Activated CD4-positive, alpha-beta T cell treated with anti-CD3 and anti-CD28 coated beads for 1 hour (primary cell): Measurements from ENCODE around the gene RMI1.

Experiments used
- DNase-seq: peaks from one replicate; pipeline ENCODE4 v3.0.0-alpha.2; 2020

RMI1 gene

DNA sequence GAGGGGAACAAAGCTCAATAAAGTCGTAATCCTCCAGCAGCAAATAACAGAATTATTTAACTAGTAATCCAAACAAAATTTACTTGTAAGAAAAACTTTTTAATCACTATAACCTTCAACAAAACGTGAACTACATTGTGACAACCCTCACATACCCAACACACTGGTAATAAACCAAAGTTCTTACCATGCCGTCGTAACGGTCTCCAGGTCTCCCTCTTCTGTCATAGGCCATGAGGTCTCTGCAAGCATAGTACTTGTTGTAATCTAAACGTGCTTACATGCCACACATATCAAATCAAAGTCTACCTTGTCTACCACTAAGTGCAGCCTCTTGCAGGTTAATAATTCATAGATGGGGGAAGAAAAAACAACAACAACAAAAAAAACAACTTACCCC is 9.1 kb upstream of the RMI1 start:
- no peak for DNase-seq

DNA sequence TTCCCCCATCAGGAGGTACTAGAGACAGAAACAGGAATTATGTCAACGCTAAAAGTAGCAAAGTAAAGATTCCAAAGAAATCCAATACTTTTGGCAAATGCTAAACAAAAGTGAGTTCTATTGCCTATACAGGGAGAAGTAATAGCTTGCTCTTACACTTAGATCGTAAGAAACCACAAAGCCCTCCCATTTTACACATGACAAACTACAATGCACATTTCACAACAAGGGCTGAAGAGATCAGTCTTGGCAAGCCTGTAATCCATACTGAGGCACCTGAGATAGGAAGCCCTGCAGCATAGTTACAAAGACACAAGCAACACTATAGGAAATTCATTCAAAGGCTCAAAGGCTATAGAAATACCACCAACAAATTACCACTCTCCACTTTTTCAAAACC is 8.3 kb upstream of the RMI1 start:
- DNase-seq, result no peak

DNA sequence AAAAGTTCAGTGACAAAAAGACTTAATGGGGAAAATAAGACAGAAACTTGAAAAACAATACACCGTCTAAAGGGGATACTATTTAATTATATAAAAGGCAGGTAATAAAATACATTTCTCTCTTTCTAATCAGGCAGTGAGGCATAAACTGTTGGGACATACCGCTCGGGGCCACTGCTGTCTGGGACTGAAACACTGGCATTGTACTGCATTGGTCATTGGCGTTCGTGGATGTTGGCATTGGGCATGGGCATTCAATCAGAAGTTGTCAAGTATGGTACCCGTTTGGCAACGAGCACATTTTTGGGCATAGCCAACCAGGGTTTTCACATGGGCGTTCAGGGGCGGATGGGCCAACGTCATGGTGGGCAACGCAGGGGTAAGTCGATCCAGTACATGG is 5.3 kb upstream of the RMI1 start:
- no peak for DNase-seq

DNA sequence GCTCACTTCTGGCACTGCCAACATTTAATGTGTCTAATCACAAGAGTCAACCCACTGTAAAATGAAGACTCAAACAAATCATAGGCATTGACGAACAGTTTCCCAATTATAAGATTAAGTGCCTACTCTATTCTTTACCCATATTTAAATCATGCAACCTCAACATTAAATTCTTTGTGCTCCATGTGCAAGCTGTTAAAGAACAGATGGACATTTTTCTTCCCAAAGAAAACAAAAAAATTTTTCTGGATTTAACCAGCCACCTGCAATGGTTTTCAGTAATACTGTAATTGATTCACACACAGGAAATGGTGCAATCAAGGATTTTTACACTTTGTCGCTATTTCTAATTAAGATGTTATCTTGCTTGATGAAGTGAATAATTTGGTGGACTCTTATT is 4.2 kb upstream of the RMI1 start:
- no peak for DNase-seq

DNA sequence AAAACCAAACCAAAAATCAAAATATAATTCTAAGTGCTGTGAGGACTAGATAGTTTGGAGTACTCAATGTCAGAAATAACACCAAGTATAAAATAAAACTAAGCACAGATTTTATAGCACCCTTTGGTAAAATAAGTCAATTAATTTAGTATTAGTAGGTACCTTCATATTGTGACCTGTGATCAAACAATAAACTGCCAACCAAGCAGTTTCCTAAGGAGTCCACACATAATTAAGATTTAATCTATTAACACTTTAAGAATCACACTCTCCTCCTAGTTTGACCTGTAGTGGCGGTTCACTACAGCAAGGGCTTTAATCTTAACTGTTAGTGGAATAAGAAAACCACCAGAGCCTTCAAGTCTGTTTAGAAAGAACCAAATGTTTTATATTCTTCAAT is 3.4 kb upstream of the RMI1 start:
- DNase-seq, result no peak

DNA sequence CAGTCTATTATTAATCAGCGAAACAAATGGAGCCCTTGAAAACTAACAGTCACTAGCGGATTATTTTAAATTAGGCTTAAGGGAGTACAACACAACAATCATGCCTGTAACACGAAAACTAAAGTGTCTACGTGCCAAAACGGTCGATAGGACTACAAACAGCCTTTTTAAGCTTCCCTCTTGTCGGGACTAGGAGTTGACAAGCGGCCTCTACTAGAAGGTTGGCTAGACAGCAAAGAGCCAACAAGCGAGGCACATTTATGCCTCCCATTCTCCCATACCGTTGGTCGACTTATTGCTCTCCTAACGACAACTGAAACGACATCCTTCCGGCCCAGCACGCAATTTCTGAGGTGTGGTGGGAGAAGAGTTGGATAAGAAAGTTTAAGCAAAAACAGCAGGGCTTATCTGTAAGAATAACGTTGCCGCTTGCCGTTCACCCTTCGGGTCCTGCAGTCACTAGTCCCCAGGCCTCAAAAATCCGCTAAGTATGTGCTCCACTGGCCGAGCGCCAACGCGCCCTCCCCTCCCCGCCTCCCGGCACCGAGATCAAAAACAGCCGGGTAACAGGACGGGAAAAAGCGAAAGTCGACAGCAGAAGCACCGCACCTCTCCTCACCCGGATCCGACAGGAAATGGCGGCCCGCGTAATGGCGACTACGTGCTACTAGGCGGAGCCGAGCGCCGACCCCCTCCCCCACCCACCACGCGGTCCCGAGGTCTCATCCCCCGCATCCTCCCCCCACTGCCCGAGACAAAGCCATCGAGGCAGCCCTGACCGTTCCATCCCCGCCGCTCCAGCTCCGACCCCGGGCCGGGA is 1.4 kb upstream of the RMI1 start:
- peak; percentile 80 for DNase-seq

DNA sequence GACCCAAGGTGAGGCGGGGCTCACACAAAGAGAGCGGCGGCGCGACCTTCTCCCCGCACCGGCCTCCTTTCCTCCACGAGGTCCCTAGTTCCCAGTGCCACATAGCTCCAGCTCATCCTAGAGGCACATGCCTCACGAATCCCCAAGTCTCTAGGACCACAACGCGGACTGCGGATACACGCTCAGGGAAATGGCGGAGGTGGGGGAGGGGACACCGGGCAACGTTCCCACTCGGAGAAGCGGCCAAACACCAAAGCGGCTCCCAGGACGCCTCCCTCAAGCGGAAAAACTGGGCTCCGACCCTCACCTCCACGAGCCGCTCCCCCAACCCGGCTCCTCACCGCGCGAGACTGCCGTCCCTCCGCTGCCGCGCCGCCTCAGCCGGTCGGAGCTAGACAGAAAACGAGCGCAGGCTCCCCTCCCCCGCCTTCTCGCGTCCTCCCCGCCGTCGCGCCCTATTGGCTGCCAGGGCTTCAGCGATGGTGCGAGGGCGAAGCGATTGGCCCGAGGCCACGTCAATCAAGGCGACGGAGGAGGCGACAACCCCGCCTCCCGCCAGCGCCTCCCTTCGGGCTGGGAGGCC is 702 bp upstream of the RMI1 start, which contains the start of gene HNRNPK:
Gene HNRNPK (minus strand): TSS at position 404 of the 583 bp plus-strand sequence. CDS start 1,963 bp downstream, outside the sequence.
- DNase-seq, result peak; percentile 99

DNA sequence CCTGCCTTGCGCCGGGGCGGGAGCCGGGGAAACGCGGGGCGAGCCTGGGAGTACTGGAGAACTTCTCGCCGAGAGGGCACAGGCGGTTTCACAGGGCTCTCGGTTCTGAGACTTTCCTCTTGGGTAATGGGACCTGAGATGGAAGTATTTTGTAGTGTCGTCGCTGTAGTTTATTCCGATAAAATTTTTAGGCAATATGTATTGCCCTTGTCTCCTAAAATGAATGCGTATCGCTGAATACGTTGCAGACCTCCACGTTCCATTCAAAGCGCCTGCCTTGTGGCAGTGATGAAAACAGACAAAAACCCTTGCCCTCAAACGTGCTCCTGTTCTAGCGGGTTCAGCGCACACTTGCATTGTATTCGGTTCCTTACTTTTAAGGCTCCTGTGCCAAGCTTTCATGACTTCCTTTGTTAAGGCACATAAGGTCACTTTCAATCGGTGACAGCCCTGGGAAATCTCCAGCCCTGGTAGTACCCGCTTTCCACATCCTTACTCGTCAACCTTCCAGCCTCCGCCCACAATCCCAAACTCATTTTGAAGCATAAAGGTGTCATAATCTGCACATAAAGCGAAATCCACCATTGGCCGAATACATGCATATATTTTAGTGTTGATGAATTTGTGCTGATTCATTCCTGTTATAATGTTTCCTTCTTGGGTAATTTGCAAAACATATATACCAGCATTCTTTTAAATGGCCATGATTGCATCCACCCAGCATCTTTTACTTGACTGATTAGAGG is 694 bp downstream of the RMI1 start:
- no peak for DNase-seq

DNA sequence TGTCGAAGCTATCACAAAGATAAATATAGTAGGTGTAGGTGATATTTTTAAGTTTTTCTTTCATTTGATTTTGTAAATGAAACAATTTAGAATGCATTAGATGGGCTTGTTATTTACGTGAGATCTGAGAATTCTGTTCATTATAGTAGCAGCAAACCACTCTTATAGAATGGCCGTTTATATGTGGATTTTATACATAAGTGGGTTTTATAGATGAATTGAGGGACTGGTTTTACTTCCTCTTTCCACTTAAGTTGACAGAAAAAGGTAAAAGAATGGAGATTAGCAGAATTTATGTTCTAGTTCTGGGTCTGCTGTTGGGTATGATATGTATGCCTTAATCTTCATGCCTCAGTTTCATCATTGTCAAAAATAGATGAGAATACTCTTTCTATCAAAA is 5.6 kb downstream of the RMI1 start:
- no peak for DNase-seq

DNA sequence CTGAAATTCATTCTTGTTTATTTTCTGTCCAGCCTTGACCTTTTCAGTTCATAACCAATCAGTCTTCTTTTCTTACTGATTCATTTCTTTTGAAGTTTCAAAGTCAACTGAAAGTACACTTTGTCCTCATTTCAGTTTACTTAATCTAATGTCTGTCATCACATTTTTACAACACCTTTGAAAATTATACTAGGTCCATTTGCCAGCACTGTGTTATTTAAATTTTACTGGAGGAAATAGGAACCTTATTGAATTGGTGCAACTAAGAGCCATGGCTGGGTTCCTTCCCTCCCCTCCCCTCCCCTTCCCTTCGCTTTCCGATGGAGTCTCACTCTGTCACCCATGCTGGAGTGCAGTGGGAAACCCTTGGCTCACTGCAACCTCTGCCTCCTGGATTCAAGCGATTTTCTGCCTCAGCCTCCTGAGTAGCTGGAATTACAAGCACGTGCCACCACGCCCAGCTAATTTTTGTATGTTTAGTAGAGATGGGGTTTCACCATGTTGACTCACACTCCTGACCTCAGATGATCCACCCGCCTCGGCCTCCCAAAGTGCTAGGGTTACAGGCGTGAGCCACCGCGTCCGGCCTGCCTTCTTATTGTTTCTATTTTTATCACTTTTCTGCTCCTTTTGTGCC is 6.3 kb downstream of the RMI1 start:
- DNase-seq, result no peak

DNA sequence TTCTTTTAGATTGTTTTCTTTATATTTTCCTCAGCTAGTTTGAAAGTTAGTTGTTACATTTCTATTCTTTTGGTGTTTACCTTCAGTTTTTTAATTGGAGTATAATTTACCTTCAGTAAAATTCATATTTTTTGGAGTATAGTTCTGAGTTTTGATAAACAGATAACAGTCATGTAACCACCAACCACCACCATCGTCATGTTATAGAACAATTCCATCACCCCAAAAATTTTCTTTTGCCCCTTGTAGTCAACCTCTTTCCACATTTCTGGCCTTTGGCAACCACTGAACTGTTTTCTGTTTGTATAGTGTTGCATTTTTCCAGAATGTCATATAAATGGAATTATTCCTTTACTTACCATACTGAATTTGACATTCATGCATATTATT is 6.8 kb downstream of the RMI1 start:
- no peak for DNase-seq

DNA sequence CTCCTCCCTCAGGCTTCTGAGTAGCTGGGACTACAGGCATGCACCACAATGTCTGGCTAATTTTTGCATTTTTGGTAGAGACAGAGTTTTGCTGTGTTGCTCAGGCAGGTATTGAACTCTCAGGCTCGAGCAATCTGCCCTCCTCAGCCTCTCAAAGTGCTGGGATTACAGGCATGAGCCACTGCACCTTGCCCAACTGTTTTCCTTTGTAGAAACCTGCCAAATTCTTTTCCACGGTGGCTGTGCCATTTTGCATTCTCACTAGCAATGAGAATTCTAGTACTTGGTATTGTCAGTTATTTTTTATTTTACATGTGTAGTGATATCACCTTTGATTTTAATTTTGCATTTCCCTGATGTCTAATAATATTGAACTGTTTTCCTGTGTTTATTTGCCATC is 7.8 kb downstream of the RMI1 start:
- no peak for DNase-seq

DNA sequence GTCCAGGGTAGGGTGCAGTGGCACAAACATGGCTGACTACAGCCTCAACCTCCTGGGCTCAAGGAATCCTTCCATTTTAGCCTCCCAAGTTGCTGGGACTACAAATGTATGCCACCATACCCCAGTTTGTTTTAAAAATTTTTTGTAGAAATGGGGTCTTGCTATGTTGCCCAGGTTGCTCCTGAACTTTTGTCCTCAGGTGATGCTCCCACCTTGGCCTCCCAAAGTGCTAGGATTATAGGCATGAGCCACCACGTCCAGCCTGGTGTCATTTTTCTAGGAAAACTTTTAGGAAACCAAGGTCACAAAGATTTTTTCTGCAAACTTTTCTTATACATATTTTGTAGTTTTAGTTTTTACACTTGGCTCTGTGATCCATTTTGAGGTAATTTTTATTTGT is 10.8 kb downstream of the RMI1 start:
- no peak for DNase-seq

DNA sequence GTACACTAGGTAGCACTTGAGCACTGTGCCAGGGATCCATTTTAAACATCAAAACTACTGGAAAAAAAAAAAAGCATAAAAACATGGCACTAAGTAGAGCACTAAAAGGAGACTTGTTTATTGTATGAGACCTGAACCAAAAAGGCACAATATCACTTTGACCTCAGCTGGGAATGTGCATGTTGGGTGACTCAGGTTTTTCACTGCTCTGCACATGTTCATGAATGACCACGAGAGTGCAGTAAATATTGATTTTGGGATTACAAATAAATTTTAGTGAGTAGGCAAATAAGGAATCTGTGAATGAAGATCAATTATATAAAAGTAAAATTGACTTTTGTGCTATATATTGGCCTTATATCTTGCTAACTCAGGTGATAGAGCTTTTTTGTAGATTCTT is 11.8 kb downstream of the RMI1 start:
- DNase-seq, result no peak

DNA sequence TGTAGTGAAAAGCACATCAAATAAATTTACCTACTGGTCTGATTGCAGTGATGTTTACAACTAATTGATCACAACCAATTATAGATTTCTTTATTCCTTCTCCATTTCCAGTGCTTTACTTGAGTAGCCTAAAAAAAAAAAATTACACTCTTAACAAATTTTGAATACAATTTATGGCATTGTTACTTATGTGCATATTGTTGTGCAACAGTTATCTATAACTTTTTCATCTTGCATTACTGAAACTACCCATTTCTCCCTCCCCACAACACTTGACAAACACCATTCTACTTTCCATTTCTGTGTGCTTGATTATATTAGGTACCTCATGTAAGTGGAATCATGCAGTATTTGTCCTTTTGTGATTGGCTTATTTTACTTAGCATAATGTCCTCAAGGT is 12.3 kb downstream of the RMI1 start:
- DNase-seq, result no peak

DNA sequence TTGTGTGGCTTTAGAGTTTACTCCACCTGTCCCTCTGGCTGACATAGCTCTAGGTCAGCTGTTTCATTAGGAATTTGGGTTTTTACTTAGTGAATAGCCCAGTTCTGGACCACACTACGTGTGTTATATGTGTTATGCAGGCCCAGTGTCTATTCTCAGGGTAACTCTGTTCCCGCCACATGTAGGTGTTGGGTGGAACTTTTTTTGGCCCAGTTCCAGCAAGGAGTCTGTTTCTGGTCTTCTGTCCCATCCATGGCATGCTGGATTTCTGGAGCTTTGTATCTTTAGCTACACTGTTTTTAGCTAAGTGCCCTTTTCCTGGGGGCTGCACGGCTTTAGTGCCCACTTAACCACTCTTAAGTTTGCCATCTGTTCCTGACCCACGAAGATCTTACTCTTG is 15.5 kb downstream of the RMI1 start:
- DNase-seq, result no peak

DNA sequence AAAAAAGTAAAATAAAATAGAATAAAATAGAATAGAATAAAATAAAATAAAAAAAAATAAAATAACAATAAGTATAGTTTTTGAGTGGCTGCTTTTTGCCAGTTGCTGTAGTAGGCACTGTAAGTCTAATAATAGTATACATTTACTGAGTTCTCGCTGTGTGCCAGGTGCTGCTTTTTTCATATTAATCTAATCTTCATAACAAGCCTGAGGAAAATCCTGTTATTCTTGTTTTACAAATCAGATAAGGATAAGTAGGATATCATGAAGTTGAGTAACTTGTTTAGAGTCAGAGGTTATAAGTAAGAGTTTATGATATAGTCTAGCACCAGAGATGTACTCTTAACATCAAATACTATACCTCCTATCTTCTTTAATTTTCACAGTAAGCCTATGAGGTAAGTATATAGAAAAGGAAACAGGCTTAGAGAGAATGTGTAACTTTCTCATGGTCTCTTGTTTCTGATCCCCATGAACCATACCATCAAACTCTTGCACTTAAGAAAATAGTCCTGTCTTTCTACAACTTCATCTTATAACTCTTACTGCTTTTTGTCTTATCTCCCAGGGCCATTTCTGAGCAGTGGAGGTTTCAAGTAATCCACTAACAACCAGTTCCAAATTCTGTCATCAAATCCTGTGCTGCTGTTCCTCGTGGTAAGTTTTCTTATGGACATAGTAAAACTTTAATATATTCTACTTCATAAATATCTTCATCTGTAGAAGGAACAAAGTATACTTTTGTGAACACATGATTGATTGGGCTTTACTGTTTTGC is 18.7 kb downstream of the RMI1 start:
- no peak for DNase-seq

DNA sequence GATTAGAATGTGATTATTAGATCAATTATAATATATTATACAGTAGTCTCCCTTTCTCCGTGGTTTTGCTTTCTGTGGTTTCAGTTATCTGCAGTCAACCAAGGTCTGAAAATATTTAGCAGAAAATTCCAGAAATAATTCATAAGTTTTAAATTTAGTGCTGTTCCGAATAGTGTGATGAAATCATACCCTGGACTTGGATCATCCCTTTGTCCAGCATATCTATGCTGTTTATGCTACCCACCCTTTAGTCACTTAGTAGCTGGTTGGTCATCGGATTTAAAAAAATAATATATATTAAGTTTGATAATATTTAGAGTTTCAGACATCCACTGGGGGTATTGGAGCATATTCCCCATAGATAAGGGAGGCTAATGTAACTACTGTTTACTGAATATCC is 19.6 kb downstream of the RMI1 start:
- no peak for DNase-seq

DNA sequence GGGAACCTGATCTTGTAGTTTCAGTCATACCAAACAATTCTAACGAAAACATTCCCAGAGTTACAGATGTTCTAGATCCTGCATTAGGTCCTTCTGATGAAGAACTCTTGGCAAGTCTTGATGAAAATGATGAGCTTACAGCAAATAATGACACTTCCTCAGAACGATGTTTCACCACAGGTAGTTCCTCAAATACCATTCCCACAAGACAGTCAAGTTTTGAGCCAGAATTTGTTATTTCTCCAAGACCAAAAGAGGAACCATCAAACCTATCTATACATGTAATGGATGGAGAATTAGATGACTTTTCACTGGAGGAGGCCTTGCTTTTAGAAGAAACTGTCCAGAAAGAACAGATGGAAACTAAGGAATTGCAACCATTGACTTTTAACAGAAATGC is 21.0 kb downstream of the RMI1 start:
- DNase-seq, result no peak

DNA sequence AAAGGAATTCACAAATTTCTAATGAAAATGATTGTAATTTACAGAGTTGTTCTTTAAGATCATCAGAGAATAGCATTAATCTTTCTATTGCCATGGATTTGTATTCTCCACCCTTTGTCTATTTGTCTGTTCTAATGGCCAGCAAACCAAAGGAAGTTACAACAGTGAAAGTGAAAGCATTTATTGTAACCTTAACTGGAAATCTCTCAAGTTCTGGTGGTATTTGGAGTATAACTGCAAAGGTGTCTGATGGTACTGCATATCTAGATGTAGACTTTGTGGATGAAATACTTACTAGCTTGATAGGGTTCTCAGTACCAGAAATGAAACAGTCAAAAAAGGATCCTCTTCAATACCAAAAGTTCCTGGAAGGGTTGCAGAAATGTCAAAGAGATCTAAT is 21.7 kb downstream of the RMI1 start:
- no peak for DNase-seq

DNA sequence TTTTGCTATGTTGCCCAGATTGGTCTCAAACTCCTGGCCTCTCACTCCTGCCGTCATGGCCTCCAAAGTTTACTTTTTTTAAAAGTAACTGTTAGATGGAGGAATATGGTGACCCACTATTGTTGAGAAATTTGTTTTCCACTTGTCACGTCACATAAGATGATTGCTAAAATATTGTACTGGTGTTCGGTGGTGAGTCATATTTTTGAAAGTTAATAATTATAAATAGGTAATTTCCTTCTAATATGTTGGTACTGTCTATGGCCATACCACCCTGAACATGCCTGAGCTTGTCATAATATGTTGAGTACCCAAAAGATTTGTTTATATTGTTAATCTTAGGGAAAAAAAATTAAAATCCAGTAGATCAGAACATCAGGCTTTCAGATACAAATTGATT is 22.6 kb downstream of the RMI1 start:
- no peak for DNase-seq

DNA sequence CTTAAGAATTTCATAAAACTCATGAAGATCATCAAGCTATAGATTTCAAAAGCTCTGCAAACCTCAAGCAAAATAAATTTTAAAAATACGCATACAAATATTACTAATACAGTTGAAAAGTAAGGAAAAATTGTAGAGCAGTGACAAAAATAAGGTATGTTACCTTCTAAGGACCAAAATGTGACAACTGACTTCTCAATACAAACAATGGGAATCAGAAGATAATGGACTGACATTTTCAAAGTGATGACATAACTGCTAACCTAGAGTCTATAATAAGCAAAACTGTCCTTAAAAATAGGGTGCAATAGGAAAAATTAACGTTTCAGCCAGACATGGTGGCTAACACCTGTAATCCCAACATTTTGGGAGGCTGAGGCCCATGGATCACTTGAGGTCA is 27.1 kb downstream of the RMI1 start:
- DNase-seq, result no peak

DNA sequence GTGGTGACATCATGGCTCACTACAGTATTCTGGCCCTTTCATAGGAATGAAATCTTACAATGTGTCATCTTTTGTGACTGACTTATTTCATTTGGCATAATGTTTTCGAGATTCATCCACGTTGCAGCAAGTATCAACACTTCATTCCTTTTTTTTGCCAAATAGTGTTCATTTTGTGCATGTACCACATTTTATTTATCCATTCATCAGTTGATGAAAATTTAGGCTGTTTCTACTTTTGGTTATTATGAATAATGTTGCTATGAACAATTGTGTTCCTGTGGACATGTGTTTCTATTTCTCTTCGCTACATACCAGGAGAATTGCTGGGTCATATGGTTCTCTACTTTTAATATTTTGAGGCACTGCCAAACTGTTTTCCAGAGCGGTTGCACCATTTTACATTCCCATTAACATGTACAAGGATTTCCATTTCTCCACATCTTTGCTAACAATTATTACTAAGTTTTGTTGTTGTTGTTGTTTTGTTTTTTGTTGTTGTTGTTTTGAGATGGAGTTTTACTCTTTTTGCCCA is 43.5 kb downstream of the RMI1 start:
- no peak for DNase-seq
